HG02678 (cell line): Measurements from ENCODE around the gene RNLS.
"Not testable (repeated sequence)": the region's sequence is repeated elsewhere in the genome, so short reads cannot be mapped to it uniquely, and the experiment has no call there.

Experiments
- ATAC-seq: cut with Tn5 transposase; IDR thresholded peaks from one replicate; pipeline ENCODE4 v1.9.1; 2021; ENCODE audit warnings: mild to moderate bottlenecking, moderate library complexity; ENCODE audit not compliant: unreplicated experiment

RNLS gene

GRCh38 chr10:88361494-88361893 is 221.6 kb downstream of the RNLS start:
- ATAC-seq: no peak

DNA sequence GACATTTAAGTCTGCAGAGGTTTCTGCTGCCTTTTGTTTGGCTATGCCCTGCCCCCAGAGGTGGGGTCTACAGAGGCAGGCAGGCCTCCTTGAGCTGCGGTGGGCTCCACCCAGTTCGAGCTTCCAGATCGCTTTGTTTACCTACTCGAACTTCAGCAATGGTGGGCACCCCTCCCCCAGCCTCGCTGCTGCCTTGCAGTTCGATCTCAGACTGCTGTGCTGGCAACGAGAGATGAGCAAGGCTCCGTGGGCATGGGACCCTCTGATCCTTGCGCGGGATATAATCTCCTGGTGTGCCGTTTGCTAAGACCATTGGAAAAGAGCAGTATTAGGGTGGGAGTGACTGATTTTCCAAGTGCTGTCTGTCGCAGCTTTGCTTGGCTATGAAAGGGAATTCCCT is 227.4 kb downstream of the RNLS start:
- not testable (repeated sequence) for ATAC-seq

DNA sequence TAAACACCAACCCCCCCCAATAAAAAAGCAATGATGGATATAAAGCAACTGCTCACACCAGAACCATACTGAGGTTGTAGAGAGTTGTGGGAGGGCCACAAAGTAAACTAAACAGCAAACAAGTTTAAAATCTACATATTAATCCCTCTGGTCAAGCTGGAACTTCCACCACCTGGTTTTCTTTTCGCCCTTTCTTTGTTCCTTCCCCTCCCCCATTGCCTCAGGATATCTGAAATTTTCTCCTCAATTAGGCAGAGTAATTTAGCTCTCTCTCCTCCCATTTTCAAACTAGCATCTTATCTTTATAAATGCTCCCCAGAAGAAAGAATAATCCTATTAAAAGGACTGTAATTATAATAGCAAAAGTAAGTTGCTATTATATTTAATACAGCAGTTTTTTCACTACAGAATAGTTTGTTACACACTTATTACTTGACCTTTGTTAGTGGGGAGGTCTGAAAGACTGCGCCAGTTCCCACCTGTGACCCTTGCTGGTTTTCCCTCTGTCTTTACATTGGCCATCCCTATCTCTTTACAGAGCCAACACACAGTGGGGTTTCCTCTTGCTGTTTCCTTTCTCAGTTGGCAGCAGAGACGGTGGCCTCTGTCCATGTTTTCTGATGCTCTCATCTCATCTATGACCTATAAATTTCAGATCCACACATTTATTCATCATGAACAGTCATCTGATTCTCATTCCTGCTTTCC is 235.4 kb downstream of the RNLS start:
- no peak for ATAC-seq

GRCh38 chr10:88347022-88347421 is 236.1 kb downstream of the RNLS start:
- no peak for ATAC-seq

DNA sequence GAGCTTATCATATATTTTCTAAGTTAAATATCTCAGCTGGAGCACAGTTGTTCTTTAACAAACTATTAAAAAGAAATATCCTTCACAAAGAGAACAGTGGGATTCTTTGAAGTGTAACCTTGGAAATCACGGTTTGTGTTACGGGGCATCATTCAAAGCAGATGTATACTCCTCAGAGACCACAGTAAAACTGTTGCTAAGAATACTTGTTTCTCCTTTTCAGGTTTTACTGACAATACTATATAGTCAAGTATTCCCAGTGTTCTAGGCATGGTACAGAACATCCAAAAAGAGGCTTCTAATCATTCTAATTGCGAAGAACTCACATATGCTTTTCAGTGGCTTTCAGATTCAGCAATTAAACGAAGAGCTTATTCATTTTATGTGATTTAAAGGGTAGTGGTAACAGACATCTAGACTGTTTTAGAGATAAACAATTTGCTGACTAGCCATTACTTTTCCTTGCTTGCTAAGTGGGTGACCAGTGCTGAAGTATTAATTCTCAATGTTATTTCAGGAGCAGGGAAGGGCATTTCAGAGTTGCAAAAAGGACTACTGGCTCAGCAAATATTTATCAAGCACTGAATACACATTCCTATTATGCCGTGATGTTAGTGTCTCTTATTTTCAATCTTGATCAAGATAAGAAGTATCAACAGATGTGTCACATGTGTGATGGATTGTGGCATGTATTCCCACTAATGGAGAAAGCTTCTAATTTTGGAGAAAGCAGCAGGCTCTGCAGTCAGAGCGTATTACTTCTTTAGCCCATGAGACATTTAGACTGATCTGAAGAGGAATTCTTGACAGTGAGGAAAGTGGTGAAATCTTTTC is 236.8 kb downstream of the RNLS start:
- no peak for ATAC-seq

DNA sequence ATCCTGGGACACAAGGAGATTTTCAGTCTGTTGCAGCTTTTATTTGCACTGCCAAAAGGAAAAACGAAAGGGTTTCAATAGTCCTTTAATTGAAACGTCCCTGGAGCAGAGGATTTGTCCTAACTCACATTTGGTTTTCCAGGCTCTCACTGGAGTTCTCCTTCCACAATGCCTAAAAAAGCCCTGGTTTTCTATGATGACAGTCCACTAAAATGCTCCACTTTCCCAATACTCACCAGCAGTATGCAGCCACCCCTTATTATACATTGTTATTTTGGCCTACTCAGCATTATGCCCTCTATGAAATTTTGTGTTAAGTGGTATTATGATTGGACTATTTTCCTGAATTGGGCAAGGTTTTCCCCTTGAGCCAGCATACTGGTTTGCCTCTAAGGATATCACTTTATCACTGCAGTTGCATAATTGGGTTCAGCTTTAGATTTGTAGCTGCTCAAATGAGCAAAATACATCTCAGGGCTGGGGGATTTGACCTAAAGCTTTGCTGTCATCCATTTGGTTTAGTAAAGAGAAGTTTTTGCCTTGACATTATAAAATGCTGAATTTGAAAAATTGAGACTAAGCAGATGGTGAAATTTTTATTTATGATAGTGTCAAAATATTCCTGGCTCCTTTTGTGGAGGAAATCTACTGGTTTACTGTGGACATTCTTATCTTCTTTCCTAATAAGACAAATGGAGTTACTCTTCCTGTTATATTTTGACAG is 239.2 kb downstream of the RNLS start:
- no peak for ATAC-seq

GRCh38 chr10:88342733-88343310 is 240.3 kb downstream of the RNLS start:
- ATAC-seq: no peak

GRCh38 chr10:88337134-88337533 is 246.0 kb downstream of the RNLS start:
- no peak for ATAC-seq

GRCh38 chr10:88336334-88336733 is 246.8 kb downstream of the RNLS start:
- no peak for ATAC-seq

DNA sequence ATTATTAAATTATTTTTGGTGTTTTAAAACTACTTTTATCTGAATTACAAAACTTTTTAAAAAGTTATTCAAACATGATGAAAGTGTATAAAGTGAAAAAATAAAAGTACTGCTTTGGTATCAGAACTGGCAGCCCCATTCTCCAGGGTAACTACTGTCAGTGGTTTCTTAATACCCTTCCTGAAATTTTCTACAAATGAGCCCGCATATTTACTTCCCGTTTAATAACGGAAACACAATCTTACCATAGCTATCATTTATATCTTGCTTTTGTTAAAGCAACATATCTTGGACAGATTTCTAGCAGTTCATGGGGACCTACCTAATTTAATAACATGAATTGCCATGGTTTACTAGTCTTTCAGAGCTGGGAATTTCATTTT is 249.9 kb downstream of the RNLS start:
- ATAC-seq: no peak

- no peak for ATAC-seq
These were observed 250.4 kb downstream of the RNLS start for GRCh38 chr10:88332503-88333247.

- no peak for ATAC-seq
These were observed 252.9 kb downstream of the RNLS start for GRCh38 chr10:88330174-88330573.

DNA sequence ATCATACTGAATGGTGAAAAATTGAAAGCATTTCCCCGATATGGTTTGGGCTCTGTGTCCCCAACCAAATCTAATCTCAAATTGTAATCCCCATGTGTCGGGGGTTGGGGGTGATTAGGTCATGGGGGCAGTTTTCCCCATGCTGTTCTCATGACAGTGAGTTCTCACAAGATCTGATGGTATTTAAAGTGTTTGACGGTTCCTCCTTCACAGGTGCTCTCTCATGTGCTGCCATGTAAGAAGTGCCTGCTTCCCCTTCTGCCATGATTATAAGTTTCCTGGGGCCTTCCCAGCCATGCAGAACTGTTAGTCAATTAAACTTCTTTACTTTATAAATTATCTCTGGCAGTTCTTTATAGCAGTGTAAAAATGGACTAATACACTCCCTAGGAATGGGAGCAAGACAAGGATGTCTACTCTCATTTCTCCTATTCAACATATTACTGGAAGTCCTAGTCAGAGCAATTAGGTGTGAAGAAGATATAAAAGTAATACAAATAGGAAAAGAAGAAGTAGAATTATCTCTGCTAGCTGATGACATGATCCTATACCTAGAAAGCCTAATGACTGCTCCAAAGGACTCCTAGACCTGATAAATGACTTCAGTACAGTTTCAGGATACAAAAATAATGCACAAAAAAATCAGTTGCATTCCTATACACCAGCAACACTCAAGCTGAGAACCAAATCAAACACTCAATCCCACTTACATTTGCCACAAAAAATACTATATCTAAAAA is 260.6 kb downstream of the RNLS start:
- no peak for ATAC-seq

DNA sequence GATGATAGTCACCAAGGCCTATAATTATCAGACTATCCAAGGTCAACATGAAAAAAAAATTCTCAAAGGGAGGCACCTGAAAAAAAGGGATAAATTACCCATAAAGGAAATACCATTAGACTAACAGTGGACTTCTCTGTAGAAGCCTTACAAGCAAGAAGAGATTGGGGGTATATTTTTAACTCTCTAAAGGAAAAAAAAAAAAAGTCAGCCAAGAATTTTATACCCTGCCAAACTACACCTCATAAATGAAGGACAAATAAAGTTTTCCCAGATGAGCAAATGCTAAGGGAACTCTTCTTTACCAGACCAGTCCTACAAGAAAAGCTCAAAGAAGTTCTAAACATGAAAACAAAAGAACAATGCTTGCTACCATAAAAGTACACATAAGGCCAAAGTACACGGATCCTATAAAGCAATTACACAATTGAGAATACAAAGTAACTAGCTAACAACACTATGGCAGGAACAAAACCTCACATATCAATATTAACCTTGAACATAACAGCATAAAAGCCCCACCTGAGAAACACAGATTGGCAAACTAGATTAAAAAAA is 263.1 kb downstream of the RNLS start:
- no peak for ATAC-seq

DNA sequence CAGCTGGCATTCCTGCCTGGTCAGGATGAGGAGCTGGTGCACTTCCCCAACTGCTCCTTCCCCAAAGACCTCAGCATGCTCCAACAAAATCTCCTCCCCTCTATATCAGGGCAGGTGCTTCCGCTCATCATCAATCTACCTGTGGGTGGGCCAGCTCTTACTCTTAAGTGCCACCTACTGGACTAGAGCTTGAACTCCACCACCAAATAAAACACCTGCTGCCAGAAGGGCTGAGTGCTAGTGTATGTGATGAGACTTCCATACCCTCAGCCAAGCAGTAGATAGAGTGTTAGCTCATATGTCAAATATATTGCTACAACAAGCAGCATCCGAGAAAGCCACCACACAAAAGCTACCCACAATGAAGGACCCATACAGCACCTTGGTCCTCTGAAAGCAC is 264.3 kb downstream of the RNLS start:
- no peak for ATAC-seq

GRCh38 chr10:88317099-88317498 is 266.0 kb downstream of the RNLS start:
- ATAC-seq: no peak

- no peak for ATAC-seq
These were observed 266.7 kb downstream of the RNLS start for GRCh38 chr10:88316292-88316861.

DNA sequence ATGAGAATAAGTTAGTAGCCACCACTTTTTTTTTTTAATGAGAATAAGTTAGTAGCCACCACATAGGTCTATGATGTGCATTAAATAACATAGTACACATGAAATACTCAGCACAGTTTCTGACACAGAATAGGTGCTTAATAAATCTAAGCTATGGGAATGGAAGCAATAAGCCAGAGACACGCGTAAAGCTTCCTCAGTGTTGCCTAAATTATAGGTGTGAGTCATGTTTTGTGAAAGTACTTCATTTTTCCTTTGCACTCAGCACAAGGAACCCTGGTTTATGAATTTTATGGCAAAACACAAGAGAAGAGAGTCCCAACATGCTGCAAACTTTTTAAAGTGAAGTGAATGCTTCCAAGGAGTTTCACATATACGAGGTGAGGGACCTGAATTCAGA is 267.4 kb downstream of the RNLS start:
- ATAC-seq: no peak

- no peak for ATAC-seq
These were observed 268.8 kb downstream of the RNLS start for GRCh38 chr10:88314362-88314761.
